Measurements from ENCODE around the gene SLC4A1AP. TPM values are rescaled to one million over a fixed set of nuclear protein-coding genes. Genes with fewer than 3 reads are reported as not detected.

The SLC4A1AP gene
- total and polyA plus RNA-seq, 10 of the 15 experiments (the other 5 are each of a cell fraction or from before 2014, with no cell fraction given), result 6.5 to 30.1 (median 21.5) TPM

GRCh38 chr2:27711804-27712203, 48.1 kb downstream of the SLC4A1AP start:
- RAD21 ChIA-PET (ENCODE audit: unreplicated experiment), result no interaction called here
- in situ Hi-C loops (cut with MboI), result no loop called here
- no peak overlapping the region for H3K9ac ChIP-seq (ENCODE audit: control insufficient read depth, insufficient read depth, low read length)
- ATAC-seq (no peak), FAIRE-seq (no peak), DNase-seq (ENCODE audit: low read depth, low spot score) (no peak)
- SMC1A ChIA-PET (ENCODE audit: uncharacterized antibody, unreplicated experiment), result interaction anchor here (0.6 to 1.7 kb wide), 2 partner anchors 8 to 295 kb away, joined by 3 to 6 read pairs; no protein-coding TSS in a partner anchor
- H3K79me2 ChIP-seq (ENCODE audit: control insufficient read depth, insufficient read depth, low read length), result no peaks in the 10 kb centered on the region
- H3K27me3 ChIP-seq (replicated peaks in 1 of 2; ENCODE audit: control insufficient read depth in 2 of 2, insufficient read depth in 2 of 2, low read length in 1 of 2), result no peaks in the 10 kb centered on the region; a peak in 1 of 4 replicates
- CTCF ChIA-PET, result interaction anchor here (0.6 to 2.9 kb wide), 5 partner anchors 8 to 46 kb away, joined by 3 to 12 read pairs (median 5); no protein-coding TSS in a partner anchor
- H3K4me2 ChIP-seq (ENCODE audit: control insufficient read depth, insufficient read depth), result no peak overlapping the region
- no peak overlapping the region for H3K4me3 ChIP-seq
- H3K36me3 ChIP-seq (ENCODE audit: control insufficient read depth in 2 of 2, insufficient read depth in 2 of 2, low read length in 1 of 2), result no peaks in the 10 kb centered on the region
- POLR2A ChIA-PET, result interaction anchor here (0.5 to 1.7 kb wide), 2 partner anchors 12 to 52 kb away, joined by 3 to 5 read pairs; no protein-coding TSS in a partner anchor
- no peaks in the 10 kb centered on the region for H4K20me1 ChIP-seq (ENCODE audit: control insufficient read depth, insufficient read depth)
- H3K9me3 ChIP-seq (replicated peaks; ENCODE audit: control insufficient read depth, insufficient read depth, low read length), result no peaks in the 10 kb centered on the region
- no peak overlapping the region for H3K27ac ChIP-seq (ENCODE audit: control insufficient read depth, insufficient read depth)
- H2AFZ ChIP-seq (ENCODE audit: control insufficient read depth, low read depth, low read length), result no peak overlapping the region
- intact Hi-C loops (cut with micrococcal nuclease; ENCODE audit: unreplicated experiment), result no loop called here
- H3K4me1 ChIP-seq (ENCODE audit: control insufficient read depth, insufficient read depth, low read length), result no peaks in the 10 kb centered on the region; the same call in 1 of the 2 replicates
- WGBS (ENCODE audit: insufficient coverage, insufficient replicate concordance, low lambda C conversion rate, missing lambda C conversion rate), result 48% methylated on average over 5 of the region's 5 CpGs
- BruUV-seq (replicated peaks), result no TSS peak
- no peak for TF ChIP-seq MYB (IDR thresholded peaks at IDR 0.05; ENCODE audit: borderline replicate concordance, low read depth, low read length)
- no peak for TF ChIP-seq EP300 (IDR thresholded peaks at IDR 0.05; ENCODE audit: borderline replicate concordance in 1 of 2, control insufficient read depth in 1 of 2, low read depth in 2 of 2, low read length in 2 of 2)
- no peak for TF ChIP-seq CTCF (IDR thresholded peaks at IDR 0.05 in 2 of 3, conservative IDR thresholded peaks at IDR 0.05 in 1 of 3; ENCODE audit: control insufficient read depth in 2 of 3, extremely low read depth in 1 of 3, insufficient read depth in 1 of 3, low read depth in 3 of 3, low read length in 3 of 3)
- no peak for TF ChIP-seq JUNB (IDR thresholded peaks at IDR 0.05)
- TF ChIP-seq YY1 (IDR thresholded peaks at IDR 0.05; ENCODE audit: low read depth, low read length), result no peak
- TF ChIP-seq IKZF2 (IDR thresholded peaks at IDR 0.05), result no peak
- no peak for TF ChIP-seq PAX8 (IDR thresholded peaks at IDR 0.05)
- TF ChIP-seq E4F1 (IDR thresholded peaks at IDR 0.05; ENCODE audit: borderline replicate concordance, partially characterized antibody), result no peak
- no peak for TF ChIP-seq ZNF687 (IDR thresholded peaks at IDR 0.05)
- no peak for TF ChIP-seq ZNF207 (IDR thresholded peaks at IDR 0.05; ENCODE audit: borderline replicate concordance)
- TF ChIP-seq NFYB (IDR thresholded peaks at IDR 0.05; ENCODE audit: insufficient read depth, low read depth, low read length), result no peak
- no peak for TF ChIP-seq SPI1 (IDR thresholded peaks at IDR 0.05; ENCODE audit: borderline replicate concordance, insufficient read depth, low read depth, low read length)
- TF ChIP-seq NR2C2 (IDR thresholded peaks at IDR 0.05; ENCODE audit: borderline replicate concordance, control insufficient read depth, insufficient read length, low read depth), result no peak
- no peak for TF ChIP-seq HCFC1 (IDR thresholded peaks at IDR 0.05; ENCODE audit: low read length)
- TF ChIP-seq SIX5 (IDR thresholded peaks at IDR 0.05; ENCODE audit: low read depth, low read length, severe bottlenecking), result no peak
- TF ChIP-seq JUND (IDR thresholded peaks at IDR 0.05; ENCODE audit: low read depth, low read length), result no peak
